ENCODE data around the gene MORN1.

The MORN1 gene

GRCh38 chr1:2350911-2351655, 40.3 kb downstream of the MORN1 start:
- no peak for DNase-seq (ENCODE audit: low read depth)

- no peak for DNase-seq (ENCODE audit: low read depth)
These were observed 40.9 kb downstream of the MORN1 start for GRCh38 chr1:2350501-2350900.

- DNase-seq (ENCODE audit: low read depth) = no peak
These were observed 41.5 kb downstream of the MORN1 start for GRCh38 chr1:2349806-2350205.

- DNase-seq (ENCODE audit: low read depth) = no peak
These were observed 42.7 kb downstream of the MORN1 start for GRCh38 chr1:2348346-2349325.

- DNase-seq (ENCODE audit: low read depth) = no peak
These were observed 43.5 kb downstream of the MORN1 start for GRCh38 chr1:2347896-2348295.

- no peak for DNase-seq (ENCODE audit: low read depth)
These were observed 44.0 kb downstream of the MORN1 start for GRCh38 chr1:2347409-2347785.

- DNase-seq (ENCODE audit: low read depth) = no peak
These were observed 44.5 kb downstream of the MORN1 start for GRCh38 chr1:2346691-2347408.

GRCh38 chr1:2345297-2346075, 45.9 kb downstream of the MORN1 start:
- no peak for DNase-seq (ENCODE audit: low read depth)

- no peak for DNase-seq (ENCODE audit: low read depth)
These were observed 46.5 kb downstream of the MORN1 start for GRCh38 chr1:2344744-2345296.

- no peak for DNase-seq (ENCODE audit: low read depth)
These were observed 47.2 kb downstream of the MORN1 start for GRCh38 chr1:2344121-2344681.

- no peak for DNase-seq (ENCODE audit: low read depth)
These were observed 48.1 kb downstream of the MORN1 start for GRCh38 chr1:2343023-2343935.

GRCh38 chr1:2342384-2343022, 48.9 kb downstream of the MORN1 start:
- DNase-seq (ENCODE audit: low read depth) = no peak

GRCh38 chr1:2341706-2342383, 49.5 kb downstream of the MORN1 start:
- no peak for DNase-seq (ENCODE audit: low read depth)

- DNase-seq (ENCODE audit: low read depth) = no peak
These were observed 50.5 kb downstream of the MORN1 start for GRCh38 chr1:2340918-2341254.

- no peak for DNase-seq (ENCODE audit: low read depth)
These were observed 51.1 kb downstream of the MORN1 start for GRCh38 chr1:2340086-2340917.

- no peak for DNase-seq (ENCODE audit: low read depth)
These were observed 51.9 kb downstream of the MORN1 start for GRCh38 chr1:2339206-2340085.

- DNase-seq (ENCODE audit: low read depth) = no peak
These were observed 53.9 kb downstream of the MORN1 start for GRCh38 chr1:2337501-2337900.

Data from stimulated activated CD8-positive, alpha-beta memory T cell treated with anti-CD3 and anti-CD28 coated beads, Interleukin-15, amount 100 ng/mL, for 24 hours (primary cell).